HG02678 (cell line): ENCODE measurements around the gene PCDHGB5.
A peak's percentile ranks its signal among the peaks of the same experiment; 100 is the strongest.
"Not testable (repeated sequence)": the region's sequence is repeated elsewhere in the genome, so short reads cannot be mapped to it uniquely, and the experiment has no call there.

ENCODE experiments used
- ATAC-seq: cut with Tn5 transposase; IDR thresholded peaks from one replicate; pipeline ENCODE4 v1.9.1; 2021; ENCODE audit warnings: mild to moderate bottlenecking, moderate library complexity; ENCODE audit not compliant: unreplicated experiment

The PCDHGB5 gene

DNA sequence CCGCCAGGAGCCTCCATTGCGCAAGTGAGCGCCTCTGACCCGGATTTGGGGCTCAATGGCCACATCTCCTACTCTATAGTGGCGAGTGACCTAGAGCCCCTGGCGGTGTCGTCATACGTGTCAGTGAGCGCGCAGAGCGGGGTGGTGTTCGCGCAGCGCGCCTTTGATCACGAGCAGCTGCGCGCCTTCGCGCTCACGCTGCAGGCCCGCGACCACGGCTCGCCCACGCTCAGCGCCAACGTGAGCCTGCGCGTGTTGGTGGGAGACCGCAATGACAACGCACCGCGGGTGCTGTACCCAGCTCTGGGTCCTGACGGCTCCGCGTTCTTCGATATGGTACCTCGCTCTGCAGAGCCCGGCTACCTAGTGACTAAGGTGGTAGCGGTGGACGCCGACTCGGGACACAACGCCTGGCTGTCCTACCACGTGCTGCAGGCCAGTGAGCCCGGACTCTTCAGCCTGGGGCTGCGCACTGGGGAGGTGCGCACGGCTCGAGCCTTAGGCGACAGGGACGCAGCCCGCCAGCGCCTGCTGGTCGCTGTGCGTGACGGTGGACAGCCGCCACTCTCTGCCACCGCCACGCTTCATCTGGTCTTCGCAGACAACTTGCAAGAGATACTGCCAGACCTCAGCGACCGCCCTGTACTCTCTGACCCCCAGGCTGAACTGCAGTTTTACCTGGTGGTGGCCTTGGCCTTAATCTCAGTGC, 12.0 kb downstream of the PCDHGB5 start:
- no peak for ATAC-seq

DNA sequence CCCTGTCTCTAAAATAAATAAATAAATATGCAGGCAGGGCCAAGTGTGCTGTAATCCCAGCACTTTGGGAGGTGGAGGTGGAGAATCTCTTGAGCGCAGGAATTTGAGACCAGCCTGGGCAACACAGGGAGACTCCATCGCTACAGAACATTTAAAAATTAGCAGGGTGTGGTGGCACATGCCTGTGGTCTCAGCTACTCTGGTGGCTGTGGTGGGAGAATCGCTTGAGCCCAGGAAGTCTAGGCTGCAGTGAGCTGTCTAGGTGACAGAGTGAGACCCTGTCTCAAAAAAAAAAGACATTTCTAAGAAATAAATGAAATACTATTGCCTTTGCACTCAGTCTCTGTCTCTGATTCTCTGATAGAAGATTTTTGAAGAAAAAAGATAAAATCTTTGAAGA, 13.8 kb downstream of the PCDHGB5 start:
- ATAC-seq, result no peak

DNA sequence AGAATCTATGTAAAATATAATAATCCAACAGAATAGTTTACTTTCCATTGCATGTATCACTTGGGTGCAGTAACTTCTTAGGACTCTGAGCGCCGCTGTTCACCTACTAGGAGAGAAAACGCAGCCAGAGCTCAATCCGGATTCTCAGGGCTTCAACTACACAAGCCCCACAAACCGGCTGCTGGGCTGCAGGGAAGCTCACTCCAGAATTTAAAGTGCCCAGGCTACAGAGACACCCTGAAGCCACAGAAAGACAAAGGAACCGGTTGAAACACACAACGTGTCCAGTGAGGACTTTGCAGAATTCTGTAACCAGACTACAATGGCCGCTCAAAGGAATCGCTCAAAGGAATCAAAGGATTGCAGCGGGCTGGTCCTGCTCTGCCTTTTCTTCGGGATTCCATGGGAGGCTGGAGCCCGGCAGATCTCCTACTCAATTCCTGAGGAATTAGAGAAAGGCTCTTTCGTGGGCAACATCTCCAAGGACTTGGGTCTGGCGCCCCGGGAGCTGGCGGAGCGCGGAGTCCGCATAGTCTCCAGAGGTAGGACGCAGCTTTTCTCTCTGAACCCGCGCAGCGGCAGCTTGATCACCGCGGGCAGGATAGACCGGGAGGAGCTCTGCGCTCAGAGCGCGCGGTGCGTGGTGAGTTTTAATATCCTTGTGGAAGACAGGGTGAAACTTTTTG, 15.2 kb downstream of the PCDHGB5 start, which contains the start of gene PCDHGA10:
Gene PCDHGA10 (plus strand): TSS at position 134 of the 686 bp plus-strand sequence. CDS start 189 bp downstream, at position 323.
- peak; percentile 75 for ATAC-seq

DNA sequence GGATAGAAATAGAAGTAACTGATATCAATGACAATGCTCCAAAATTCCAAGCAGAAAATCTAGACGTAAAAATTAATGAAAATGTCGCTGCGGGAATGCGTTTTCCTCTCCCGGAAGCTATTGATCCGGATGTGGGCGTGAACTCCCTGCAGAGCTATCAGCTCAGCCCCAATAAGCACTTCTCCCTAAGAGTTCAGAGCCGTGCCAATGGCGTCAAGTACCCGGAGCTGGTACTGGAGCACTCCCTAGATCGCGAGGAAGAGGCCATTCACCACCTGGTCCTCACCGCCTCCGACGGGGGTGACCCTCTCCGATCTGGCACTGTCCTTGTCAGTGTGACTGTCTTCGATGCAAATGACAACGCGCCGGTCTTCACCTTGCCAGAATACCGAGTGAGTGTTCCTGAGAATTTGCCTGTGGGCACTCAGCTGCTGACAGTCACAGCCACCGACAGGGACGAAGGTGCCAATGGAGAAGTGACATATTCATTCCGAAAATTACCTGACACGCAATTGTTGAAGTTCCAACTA, 15.9 kb downstream of the PCDHGB5 start:
- no peak for ATAC-seq

DNA sequence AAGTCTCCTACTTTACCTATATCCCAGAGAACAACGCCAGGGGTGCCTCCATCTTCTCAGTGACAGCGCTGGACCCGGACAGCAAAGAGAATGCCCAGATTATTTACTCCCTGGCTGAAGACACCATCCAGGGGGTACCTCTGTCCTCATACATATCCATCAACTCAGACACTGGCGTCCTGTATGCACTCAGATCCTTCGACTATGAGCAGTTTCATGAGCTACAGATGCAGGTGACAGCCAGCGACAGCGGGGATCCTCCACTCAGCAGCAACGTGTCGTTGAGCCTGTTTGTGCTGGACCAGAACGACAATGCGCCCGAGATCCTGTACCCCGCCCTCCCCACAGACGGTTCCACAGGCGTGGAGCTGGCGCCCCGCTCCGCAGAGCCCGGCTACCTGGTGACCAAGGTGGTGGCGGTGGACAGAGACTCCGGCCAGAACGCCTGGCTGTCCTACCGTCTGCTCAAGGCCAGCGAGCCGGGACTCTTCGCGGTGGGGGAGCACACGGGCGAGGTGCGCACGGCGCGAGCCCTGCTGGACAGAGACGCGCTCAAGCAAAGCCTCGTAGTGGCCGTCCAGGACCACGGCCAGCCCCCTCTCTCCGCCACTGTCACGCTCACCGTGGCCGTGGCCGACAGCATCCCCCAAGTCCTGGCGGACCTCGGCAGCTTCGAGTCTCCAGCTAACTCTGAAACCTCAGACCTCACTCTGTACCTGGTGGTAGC, 17.0 kb downstream of the PCDHGB5 start:
- ATAC-seq, result not testable (repeated sequence)

DNA sequence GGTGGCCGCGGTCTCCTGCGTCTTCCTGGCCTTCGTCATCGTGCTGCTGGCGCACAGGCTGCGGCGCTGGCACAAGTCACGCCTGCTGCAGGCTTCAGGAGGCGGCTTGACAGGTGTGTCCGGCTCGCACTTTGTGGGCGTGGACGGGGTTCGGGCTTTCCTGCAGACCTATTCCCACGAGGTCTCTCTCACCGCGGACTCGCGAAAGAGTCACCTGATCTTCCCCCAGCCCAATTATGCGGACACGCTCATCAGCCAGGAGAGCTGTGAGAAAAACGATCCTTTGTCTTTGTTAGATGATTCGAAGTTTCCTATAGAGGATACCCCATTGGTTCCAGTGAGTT, 17.5 kb downstream of the PCDHGB5 start:
- ATAC-seq, result not testable (repeated sequence)

DNA sequence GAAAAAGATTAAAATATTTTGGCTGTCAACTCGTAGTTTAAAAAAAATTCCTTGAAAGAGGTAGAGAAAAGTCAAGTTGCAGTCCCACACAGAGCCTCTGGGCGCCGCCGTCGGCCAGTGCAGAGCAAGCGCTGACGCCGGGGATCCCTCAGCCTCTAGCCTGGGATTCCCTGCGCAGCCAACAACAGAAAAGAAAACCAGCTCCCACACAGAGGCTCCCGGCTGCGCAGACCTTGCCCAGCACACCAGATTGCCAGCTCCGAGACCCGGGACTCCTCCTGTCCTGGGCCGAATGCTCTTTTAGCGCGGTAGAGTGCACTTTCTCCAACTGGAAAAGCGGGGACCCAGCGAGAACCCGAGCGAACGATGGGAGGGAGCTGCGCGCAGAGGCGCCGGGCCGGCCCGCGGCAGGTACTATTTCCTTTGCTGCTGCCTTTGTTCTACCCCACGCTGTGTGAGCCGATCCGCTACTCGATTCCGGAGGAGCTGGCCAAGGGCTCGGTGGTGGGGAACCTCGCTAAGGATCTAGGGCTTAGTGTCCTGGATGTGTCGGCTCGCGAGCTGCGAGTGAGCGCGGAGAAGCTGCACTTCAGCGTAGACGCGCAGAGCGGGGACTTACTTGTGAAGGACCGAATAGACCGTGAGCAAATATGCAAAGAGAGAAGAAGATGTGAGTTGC, 19.9 kb downstream of the PCDHGB5 start, which contains the start of gene PCDHGB7:
Gene PCDHGB7 (plus strand): TSS at position 184 of the 679 bp plus-strand sequence. CDS start 183 bp downstream, at position 367.
- ATAC-seq, result peak; percentile 73

DNA sequence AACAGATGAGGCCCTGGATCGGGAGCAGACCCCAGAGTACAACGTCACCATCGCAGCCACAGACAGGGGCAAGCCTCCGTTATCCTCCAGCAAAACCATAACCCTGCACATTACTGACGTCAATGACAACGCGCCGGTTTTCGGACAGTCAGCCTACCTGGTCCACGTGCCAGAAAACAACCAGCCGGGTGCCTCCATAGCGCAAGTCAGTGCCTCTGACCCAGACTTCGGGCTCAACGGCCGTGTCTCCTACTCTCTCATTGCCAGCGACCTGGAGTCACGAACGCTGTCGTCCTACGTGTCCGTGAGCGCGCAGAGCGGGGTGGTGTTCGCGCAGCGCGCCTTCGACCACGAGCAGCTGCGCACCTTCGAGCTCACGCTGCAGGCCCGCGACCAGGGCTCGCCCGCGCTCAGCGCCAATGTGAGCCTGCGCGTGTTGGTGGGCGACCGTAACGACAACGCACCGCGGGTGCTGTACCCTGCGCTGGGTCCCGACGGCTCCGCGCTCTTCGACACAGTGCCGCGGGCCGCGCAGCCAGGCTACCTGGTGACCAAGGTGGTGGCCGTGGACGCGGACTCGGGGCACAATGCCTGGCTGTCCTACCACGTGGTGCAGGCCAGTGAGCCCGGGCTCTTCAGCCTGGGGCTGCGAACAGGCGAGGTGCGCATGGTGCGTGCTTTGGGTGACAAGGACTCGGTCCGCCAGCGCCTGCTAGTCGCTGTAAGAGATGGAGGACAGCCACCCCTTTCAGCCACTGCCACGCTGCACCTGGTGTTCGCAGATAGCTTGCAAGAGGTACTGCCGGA, 21.5 kb downstream of the PCDHGB5 start:
- ATAC-seq, result no peak

DNA sequence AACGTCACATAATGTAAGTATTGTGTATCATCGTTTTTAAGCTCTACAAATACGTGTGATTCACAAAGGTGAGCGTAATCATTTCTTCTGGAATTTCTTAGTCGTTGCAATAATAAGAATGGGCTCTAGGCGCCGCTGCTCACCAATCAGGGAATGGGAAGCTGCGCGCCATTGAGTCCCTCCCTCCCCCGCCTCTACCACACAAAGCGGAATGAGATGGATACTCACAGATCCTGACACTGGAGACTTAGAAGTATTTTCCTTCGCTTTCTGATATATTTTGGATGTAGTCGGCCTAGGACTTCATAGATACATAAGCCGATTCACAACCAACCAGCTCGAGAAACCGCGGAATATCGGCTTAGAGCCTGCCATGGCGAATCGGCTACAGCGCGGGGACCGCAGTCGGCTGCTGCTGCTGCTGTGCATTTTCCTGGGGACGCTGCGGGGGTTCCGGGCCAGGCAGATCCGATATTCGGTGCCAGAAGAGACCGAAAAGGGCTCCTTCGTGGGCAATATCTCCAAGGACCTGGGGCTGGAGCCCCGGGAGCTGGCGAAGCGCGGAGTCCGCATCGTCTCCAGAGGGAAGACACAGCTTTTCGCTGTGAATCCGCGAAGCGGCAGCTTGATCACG, 23.2 kb downstream of the PCDHGB5 start, which contains the start of gene PCDHGA11:
Gene PCDHGA11 (plus strand): TSS at position 197 of the 634 bp plus-strand sequence. CDS start 177 bp downstream, at position 374.
- peak; percentile 36 for ATAC-seq

DNA sequence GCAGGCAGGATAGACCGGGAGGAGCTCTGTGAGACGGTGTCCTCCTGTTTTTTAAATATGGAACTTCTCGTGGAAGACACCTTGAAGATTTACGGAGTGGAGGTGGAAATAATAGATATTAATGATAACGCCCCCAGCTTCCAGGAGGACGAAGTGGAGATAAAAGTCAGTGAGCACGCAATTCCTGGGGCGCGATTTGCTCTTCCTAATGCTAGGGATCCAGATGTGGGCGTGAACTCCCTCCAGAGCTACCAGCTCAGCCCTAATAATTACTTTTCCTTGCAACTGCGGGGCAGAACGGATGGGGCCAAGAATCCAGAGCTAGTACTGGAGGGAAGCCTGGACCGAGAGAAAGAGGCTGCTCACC, 23.7 kb downstream of the PCDHGB5 start:
- ATAC-seq, result no peak

DNA sequence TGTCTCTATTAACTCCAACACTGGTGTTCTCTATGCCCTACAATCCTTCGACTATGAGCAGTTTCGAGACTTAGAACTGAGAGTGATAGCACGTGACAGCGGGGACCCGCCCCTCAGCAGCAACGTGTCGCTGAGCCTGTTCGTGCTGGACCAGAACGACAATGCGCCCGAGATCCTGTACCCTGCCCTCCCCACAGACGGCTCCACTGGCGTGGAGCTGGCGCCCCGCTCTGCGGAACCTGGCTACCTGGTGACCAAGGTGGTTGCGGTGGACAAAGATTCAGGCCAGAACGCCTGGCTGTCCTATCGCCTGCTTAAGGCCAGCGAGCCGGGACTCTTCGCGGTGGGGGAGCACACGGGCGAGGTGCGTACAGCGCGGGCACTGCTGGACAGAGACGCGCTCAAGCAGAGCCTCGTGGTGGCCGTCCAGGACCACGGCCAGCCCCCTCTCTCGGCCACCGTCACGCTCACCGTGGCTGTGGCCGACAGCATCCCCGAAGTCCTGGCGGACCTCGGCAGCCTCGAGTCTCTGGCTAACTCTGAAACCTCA, 25.1 kb downstream of the PCDHGB5 start:
- ATAC-seq, result no peak

DNA sequence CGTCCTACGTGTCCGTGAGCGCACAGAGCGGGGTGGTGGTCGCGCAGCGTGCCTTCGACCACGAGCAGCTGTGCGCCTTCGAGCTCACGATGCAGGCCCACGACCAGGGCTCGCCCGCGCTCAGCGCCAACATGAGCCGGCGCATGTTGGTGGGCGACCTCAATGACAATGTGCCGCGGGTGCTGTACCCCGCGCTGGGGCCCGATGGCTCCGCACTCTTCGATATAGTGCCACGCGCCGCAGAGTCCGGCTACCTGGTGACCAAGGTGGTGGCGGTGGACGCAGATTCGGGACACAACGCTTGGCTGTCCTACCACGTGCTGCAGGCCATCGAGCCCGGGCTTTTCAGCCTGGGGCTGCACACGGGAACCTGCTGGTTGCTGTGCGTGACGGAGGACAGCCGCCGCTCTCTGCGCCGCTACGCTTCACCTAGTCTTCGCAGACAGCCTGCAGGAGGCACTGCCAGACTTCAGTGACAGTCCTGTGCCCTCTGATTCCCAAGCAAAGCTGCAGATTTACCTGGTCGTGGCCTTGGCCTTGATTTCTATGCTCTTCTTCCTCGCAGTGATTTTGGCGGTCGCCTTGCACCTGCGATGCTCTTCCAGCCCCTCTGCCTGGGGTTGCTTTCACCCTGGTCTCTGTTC, 30.2 kb downstream of the PCDHGB5 start:
- no peak for ATAC-seq

DNA sequence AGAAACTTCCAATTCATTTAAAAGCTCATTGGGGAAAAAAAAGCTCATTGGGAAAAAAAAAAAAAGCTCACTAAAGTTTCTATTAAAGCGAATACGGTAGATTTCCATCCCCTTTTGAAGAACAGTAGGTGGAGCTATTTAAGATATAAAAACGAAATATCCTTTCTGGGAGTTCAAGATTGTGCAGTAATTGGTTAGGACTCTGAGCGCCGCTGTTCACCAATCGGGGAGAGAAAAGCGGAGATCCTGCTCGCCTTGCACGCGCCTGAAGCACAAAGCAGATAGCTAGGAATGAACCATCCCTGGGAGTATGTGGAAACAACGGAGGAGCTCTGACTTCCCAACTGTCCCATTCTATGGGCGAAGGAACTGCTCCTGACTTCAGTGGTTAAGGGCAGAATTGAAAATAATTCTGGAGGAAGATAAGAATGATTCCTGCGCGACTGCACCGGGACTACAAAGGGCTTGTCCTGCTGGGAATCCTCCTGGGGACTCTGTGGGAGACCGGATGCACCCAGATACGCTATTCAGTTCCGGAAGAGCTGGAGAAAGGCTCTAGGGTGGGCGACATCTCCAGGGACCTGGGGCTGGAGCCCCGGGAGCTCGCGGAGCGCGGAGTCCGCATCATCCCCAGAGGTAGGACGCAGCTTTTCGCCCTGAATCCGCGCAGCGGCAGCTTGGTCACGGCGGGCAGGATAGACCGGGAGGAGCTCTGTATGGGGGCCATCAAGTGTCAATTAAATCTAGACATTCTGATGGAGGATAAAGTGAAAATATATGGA, 32.8 kb downstream of the PCDHGB5 start, which contains the start of gene PCDHGA12:
Gene PCDHGA12 (plus strand): TSS at position 176 of the 782 bp plus-strand sequence. CDS start 253 bp downstream, at position 429.
- ATAC-seq, result no peak

DNA sequence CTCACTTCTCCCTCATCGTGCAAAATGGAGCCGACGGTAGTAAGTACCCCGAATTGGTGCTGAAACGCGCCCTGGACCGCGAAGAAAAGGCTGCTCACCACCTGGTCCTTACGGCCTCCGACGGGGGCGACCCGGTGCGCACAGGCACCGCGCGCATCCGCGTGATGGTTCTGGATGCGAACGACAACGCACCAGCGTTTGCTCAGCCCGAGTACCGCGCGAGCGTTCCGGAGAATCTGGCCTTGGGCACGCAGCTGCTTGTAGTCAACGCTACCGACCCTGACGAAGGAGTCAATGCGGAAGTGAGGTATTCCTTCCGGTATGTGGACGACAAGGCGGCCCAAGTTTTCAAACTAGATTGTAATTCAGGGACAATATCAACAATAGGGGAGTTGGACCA, 33.5 kb downstream of the PCDHGB5 start:
- peak; percentile 41 for ATAC-seq

DNA sequence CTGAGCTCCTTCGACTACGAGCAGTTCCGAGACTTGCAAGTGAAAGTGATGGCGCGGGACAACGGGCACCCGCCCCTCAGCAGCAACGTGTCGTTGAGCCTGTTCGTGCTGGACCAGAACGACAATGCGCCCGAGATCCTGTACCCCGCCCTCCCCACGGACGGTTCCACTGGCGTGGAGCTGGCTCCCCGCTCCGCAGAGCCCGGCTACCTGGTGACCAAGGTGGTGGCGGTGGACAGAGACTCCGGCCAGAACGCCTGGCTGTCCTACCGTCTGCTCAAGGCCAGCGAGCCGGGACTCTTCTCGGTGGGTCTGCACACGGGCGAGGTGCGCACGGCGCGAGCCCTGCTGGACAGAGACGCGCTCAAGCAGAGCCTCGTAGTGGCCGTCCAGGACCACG, 34.6 kb downstream of the PCDHGB5 start:
- not testable (repeated sequence) for ATAC-seq

DNA sequence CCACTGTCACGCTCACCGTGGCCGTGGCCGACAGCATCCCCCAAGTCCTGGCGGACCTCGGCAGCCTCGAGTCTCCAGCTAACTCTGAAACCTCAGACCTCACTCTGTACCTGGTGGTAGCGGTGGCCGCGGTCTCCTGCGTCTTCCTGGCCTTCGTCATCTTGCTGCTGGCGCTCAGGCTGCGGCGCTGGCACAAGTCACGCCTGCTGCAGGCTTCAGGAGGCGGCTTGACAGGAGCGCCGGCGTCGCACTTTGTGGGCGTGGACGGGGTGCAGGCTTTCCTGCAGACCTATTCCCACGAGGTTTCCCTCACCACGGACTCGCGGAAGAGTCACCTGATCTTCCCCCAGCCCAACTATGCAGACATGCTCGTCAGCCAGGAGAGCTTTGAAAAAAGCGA, 35.0 kb downstream of the PCDHGB5 start:
- ATAC-seq, result not testable (repeated sequence)

DNA sequence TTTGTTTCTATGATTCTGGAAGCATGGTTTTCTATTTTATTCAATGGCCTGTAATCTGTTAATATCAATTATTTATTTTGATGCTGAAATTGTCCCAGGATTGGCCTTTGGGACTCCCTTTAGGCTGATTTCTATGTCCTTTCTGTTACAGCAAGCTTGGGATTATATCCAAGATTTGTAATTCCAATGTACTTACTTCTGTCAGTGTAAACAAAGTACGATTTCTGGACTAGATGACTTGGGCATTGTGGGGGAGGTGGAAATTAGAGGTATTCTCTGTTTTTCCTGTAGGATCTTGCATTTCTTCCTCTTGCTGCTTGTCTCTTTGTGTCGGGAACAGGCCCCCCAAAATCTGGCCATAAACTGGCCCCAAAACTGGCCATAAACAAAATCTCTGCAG, 36.3 kb downstream of the PCDHGB5 start:
- ATAC-seq, result no peak

DNA sequence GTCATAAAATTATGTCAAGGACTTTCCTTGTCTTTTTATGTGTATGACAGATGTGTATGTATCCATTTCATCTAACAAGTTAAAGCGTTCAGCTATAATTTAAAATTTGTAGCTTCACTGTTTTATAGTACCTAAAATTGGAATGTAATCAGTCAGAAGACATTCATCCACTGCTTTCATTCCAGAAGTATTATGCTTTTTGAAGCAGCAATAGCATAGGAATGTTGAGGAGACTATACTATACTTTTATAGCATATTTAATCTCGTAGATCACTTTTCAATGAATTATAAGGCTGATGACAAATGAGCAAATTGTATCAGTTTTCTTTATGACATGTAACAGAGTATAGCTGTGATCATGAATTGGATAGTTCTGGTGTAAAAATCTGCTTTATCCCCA, 39.5 kb downstream of the PCDHGB5 start:
- no peak for ATAC-seq
